Measurements from ENCODE around the gene TCF4.

Gene TCF4

DNA sequence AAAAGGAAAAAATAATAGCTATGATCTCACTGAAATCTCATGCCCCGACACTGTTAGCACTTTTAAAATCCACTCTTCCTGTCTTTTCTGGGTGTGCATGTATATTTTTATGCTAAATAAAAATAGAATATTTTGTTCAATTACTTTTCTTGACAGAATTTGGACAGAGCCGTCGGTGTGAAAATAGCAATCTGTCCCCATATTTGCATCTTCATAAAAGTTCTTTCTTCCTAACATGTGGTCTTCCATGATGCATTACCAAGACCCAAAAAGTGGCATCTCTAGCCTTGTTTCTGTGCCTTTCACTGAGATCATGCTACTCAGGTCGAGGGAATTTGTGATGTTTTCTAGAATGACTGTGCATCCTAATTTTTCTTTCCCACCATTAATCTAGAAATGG, 329.9 kb downstream of the TCF4 start:
- DNase-seq, result no peak

DNA sequence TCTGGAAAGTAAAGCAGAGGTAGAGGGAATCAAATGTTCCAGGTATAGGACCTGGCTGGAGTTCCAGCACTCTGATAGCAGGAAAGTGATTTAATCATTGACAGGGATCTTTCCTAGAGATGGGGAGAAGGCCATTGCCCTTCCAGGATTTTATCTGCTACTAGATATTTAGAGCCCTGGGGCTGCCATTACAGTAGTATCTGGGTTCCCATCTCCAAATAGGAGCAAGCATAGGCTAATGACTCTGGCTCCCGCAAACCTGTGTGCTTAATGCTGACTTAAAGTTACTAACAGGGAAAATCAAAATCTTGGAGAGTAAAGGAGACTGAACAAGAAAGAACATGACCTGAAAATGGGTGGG, 331.1 kb downstream of the TCF4 start:
- no peak for DNase-seq

DNA sequence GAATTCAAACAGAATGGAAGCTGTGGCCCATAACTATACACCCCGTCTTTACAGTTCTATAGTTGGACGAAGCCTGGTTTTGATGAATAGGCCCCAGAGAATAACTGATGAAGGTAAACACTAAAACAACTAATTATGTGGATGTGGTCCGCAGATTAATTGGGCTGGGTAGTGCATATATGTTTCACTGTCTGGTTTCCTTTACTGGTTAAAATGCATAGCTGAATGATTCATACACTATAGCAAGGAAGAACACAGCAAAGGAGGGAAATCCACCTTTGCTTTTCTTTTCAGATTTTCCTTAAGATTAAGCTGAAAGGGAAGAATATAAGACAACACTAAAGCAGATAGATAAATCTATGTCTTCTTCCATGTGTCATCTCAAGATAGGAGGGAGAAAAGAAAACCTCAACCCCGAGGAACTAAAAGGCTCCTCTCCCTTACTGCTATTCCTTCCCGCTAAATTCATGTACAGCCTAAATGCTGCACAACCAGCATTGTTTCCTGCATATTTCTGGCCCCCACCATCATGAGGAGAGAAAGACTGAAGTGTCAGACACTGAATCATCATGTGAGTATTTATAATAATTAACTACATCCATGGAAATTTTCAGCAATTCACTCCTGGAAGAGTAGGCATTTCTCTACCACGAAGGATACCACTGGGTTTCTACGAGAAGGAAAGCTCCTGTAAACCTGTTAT, 331.6 kb downstream of the TCF4 start:
- no peak for DNase-seq

DNA sequence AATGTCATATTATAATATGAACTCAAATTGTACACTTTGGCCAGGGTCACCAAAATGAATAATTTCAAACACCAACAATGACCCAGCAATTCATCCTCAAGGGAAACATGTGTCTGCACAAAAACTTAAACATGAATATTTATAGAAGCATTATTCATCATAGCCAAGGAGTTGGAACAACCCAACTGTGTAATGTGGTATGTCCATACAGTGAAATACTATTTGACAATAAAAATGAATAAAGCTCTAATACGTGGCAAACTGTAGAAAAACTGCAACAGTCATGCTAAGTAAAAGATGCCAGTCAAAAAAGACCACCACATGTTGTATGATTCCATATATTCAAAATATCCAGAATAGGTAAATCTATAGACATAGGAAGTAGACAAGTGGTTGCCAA, 334.2 kb downstream of the TCF4 start:
- DNase-seq, result no peak

DNA sequence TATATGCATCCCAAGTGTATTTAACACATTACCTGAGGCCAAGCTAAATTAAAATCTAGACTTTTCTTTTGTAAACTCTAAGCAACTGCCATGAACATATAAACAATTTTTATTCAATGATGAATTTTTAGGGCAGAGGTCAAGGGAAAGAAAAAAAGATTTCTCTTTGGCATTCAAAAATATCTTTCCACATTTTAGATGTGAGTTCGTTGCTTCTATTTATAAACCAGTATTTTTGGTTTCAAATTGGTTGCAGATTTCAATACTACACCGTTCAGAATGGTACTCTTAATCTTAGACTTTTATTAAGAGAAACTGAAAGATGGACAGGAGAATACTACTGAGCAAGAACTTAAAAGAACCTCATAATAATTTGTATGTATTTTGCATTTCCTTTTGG, 335.1 kb downstream of the TCF4 start:
- DNase-seq, result no peak

DNA sequence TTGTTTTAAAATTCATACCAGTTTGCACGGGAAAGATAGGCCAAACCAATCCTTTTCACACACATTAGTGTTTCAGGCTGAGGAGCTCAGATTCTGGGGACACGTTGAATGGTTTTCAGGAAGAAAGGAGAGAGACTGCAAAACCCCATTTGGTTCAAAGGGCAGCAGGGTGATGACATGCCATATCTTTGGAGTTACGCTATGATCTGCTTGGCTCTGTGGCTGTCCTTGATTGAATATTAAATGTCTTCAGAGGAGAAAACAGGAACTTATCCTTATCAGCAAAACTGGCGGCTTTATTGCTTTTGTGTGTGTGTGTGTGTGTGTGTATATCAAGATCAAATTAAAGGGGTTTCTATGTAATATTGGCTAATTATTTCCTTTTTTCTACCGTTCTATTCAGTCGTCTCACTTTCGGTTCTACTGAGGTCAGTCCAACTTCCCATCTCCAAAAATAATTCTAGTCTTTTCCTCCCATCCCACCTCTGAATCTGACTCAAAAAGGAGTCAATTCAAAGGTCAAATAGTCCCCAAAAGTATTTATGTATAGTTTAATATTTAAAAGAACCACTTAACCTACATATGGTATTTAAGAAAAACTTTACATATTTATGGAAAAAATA, 335.8 kb downstream of the TCF4 start:
- no peak for DNase-seq

DNA sequence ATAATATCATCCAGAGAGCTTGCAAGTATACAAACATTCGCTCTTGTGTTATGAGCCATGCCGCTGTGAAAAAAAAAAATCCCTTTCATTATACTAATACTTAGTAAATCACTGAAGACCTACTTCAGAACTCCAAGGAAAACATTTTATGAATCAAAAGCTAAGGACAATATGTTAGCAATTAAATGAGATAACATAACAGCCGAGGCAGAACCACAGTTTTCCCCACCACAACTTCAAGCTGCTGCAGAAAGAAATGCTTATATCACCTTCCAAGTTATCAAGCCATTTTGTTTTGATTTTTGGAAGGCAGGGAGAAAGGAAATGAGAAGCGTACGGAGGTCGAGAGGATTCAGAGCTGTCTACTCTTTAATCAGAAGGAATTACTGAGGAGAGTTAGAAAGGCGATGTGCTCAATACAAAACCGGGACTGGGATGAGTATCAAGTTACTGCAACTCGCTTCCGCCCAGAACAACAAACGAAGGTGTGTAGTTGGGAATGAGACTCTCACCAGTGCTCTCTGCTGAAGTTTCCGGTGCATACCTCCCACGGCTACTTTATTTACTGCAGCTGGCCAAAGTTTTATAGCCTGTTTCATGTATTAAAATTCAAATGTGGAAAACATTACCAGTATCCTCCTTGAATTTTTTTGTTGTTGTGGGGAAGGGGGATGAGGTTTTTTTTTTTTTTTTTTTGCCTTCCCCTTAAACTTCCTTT, 336.6 kb downstream of the TCF4 start:
- peak; percentile 48 for DNase-seq

DNA sequence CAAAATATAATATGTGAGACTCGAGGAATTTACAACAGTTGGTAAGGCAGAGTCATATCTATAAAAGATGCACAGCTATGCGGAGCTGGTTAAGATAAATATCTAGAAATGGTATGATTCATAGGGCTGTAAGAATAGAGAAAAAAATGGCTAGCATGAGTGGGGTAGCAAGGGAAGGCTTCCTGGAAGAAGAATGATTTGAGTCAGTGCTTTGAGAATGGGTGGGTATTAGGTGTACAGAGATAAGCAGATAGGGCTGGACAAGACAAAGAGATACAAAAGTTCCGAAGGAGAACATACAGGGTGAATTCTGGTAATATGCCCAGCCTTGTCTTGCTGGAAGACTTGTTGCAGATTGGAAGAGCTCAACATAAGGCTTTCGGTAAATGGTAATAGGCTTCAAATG, 337.2 kb downstream of the TCF4 start:
- DNase-seq, result no peak

DNA sequence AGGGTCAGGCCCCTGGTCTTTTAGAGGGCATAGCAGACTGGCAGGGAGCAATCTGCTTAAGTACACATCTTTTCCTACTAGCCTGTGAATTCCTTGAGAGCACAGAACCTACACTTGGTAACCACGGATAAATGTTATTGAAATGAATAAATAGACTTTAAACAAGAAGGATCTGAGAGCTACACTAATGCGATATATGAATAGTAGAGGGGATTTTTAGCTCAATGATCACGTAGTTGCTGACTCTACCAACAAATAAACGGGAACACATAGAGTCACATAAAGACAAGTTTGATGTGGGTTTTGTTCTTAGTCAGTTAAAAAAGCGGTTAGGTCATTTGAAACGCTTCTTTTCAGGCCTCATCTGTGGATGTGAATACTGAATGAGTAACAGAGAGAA, 338.4 kb downstream of the TCF4 start:
- no peak for DNase-seq

DNA sequence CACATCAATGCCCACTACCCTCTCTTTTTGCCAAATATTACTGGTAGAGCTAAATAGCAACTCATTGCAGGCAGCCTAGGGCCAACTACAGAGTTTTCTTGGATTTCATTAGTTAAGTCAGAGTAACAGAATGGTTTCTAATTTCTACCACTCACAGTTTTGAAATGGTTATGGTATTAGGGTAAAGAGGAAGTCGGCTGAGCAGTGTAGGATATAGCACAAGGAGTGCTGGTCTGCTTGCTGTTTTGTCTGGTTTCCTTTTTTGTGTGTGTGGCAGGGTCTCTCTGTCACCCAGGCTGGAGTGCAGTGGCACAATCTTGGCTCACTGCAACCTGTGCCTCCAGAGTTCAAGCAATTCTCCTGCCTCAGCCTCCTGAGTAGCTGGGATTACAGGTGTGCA, 339.5 kb downstream of the TCF4 start:
- DNase-seq, result no peak

DNA sequence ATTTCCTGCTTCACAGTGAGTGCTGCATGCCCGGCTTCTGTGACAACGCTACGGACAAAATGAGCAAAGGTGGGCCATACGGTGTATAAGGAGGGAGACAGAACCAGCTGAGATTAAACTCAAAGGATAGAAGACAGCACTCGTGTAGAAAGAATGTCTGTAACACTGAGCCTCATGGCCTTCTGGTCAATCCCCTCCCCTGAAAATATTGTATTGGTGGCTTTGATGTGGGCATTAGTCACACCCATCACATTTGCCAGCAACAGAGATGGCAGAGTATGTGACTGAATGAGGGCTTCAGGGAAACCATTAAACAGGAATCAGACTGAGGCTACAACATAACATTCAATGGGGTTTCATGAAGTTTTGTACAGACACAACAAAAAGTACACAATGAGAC, 341.0 kb downstream of the TCF4 start:
- no peak for DNase-seq

DNA sequence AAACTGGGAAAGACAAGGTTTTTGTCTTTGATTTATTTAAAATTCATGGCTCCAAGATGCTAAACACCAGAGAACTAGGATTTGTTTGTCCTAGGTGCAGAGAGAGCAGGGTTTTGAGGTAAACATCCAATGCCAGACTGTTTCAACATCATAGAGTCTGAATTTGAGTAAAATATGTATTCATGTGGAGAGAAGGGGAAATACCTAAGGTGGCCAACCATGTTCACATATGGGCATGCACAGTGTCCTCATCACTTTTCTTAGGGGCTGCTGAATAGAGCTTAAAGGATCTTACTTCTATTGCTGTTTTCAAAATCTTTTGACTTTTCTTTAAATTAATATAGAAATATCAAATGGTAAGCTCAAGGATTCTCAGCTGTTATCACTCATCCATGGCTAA, 341.7 kb downstream of the TCF4 start:
- DNase-seq, result no peak

DNA sequence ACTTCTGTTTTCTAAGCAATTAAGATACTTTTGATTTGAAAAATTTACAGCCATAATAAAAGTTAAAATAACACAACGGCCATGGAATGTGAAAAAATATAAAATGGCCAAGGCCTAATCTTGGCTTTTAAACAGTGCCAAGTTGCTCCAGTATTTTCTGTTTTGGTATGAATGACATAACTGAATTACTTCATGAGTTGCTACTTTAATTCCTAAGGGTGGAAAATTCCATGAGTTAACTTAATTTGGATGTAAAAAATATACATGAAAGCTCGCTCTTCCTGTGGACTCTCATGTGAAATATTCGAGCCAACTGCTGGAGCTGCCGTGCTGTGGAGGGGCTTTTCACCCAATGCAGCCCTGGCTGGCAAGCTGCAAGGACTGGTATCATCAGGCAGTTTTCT, 342.8 kb downstream of the TCF4 start:
- DNase-seq, result no peak

DNA sequence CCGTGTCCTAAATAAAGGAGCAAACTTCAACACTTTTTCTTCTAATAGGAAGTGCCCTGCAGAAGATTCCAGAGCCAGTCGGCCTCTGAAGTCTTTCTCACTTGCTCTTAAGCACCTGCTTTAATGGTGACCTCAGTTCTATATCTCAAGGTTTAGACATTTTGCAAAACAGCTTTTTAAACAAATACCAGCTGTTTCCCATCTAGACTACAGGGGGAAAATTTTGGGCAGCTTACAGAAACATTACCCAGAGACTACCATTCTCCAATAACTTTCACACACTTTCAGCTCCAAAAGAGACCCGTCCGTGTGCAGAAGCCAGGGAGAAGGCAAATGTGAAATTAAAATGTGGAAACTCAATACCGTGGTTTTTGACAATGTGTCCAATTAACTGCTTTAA, 343.4 kb downstream of the TCF4 start:
- DNase-seq, result no peak

DNA sequence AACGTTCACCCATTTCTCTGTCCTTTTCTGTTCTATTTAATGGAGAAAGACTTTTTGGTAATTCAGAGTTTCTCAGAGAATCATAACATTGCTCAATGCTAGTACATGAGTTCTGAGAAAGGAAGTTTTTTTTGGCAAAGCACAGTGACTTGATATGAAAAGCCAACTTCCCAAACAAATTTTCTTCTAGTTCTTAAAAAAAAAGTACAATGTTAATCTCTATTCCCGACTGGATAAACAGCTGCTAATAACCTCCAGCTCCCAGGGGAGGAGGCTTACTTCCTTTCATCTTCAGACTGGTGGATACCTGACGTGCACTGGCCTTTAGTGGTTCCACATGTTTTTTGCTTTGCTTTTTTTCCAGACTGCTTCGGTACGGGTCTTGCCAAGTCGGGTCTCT, 344.1 kb downstream of the TCF4 start:
- DNase-seq, result no peak

DNA sequence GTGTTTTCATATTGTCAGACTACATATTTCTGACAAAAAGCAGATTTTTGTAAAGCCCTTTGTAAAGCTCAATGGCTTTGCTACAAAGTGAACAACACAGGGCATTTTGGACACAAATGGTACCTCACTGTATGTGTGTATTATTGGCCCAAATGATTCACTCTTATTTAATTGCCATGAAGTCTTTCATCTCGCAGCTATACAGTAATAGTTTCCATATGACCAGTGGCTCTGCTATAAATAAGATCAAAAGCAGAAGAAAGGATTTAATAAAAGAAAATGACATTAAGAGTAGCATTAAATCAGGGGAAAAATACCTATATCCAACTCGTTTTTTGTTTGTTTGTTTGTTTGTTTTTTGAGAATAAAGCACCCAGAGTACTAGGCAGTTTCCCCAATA, 344.7 kb downstream of the TCF4 start:
- DNase-seq, result no peak

DNA sequence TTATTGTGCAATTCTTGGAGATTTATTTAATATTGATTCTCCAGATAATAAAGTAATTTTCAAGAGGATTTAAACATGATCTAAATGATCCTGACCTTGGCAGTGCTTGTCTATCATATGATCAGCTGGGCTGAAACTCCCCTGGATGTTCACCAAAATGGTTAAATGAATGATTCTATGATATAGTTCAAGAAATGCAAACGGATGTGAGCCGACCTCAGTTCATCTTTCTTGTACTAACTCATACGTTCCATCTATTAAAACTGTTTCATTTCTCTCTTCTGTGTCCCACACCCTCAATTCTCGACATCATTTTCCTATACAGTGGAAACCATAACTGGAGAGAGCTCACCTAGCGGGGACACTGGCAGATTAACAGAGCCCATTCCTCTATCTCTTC, 347.0 kb downstream of the TCF4 start:
- no peak for DNase-seq

DNA sequence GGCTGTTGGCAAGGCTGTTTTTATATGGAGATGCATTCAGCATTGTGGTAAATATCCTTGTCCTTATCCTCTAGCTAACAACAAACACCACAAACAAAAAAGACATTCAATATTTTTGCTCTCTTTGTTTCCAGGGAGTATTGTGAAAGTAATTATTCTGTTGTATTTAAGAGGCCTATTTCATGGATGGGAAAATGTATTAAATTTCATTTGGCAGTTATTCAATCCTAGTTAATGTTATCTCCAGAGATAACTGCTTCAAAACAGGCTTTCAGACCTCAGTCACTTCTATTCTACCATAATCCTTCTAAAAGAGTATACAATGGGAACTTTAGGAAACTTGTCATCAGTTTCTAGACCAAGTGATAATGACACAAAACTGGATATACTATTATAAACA, 348.3 kb downstream of the TCF4 start:
- DNase-seq, result no peak

DNA sequence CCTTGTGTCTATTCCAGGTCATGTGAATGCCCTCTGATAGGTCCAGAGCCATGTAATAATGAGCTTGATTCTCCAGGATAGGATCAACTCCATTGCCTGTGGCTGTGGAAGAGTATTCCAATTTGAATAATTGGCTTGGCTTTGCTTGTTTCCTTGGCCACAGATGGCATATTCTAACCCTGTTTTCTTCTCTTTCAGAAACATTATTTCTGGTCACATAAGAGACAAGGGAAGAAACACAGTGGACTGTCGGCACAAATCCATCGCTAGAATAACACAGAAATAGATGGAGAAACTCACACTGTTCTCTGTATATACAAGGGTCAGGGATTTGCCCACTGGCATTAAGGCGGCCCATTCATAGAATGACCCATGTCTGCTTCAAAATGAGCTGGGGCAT, 350.3 kb downstream of the TCF4 start:
- DNase-seq, result no peak

DNA sequence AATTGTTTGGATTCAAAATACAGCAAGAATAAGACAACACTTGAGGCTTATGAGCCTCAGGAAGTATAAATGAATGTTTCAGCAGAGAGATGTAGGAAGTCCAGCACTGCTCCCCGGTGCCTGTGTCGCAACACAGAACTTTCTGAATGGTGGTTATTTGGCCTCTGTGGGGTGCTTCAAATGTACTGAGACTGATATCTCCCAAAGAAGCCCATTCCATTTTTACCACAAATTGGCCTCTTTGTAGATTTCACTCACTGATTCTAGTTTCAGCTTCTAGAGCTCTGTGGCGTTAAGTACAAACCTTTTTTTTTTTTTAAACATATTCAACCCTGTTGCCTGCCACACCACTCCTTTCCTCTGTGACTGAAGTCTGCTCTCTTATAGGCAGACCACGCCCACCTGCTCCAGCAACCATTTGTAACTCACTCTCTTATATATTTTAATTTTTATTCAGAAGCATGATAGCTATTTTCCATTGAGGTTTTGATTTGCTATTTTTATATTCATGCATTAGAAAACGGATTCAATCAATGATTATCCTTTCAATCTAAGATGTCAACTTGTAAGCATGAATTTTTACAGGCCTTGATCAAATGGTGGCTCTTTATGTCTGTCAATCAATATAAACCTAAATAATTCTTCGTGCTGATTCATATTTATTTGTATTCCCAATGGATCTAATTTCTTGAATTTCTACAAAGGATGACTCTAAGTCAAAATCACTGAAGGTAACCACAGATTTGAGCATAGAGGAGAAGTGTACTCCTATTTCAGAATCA, 351.7 kb downstream of the TCF4 start:
- DNase-seq, result no peak

DNA sequence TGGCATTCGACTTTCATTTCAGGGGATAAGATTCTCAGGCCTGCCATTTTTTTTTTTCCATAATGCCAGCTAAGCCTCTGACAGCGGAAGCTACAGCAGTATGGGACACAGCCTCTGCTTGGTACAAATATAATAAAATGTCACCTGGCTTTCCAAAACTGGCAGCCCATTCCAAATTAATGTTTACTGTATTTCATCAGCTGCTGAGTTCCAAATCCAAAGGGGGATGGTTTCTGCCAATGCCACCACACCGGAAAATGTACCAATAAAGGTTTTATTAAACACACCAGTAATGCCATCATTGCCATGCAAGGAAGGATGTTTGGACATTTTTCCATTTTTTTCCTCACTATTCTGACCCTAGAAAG, 352.9 kb downstream of the TCF4 start:
- DNase-seq, result no peak

DNA sequence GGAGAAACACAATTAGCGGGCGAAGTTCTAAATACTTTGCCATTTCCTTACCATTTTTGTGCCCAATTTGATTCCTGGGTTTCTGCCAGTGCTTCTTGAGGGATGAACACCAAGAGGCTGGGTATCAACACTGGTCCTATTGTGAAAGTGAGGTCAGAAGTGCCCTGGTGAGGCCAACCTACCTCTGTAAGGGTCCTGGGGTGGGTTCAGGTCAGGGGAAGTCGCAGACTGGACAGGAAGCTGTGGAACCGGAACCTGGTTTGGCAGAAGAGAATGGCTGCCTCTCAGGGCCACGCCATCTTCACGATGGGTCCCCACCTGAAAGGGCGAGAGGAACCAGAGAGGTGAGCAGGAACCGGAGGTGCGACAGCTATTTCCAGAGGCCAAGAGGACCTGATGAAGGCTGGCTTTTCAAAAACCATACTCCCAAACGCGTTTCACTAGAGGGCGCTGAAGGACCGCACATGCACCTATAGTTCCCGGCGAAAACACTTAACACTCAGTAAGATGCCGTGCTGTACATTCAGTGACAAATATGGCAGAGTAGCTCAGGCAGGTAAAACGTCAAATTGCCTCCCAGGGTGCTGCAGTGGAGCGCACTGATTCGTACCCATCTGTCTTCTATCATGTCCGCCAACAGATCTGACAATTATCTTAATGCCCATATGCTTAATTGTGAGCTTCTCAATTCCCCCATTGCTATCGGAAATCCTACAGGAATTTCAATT, 353.5 kb downstream of the TCF4 start:
- peak; percentile 48 for DNase-seq

DNA sequence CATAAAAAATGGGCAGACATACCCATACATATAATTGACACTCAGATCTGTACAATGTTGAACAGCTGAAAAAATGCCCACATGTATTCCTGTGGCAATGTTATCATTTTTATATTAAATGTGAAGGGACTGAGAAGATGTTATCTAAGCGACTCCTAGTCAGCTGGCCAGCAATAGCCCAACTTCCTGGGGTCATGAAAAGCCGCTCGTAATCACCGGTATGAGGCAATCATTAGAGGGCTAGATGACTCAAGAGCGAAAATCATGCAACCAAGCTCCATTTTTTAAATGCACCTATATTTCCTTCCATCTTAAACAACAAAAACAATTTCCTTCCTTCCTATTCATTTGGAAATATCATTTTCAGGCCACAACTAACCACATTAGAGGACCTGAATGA, 354.1 kb downstream of the TCF4 start:
- DNase-seq, result no peak
